Stimulated activated CD8-positive, alpha-beta memory T cell treated with anti-CD3 and anti-CD28 coated beads, Interleukin-7, amount 100 ng/mL, for 48 hours (primary cell): Measurements from ENCODE around the gene SLC6A4.
"Not testable (repeated sequence)": the region's sequence is repeated elsewhere in the genome, so short reads cannot be mapped to it uniquely, and the experiment has no call there.

ENCODE experiments used
- DNase-seq, 2 donors: peaks; one replicate each; pipeline ENCODE4 v3.0.0-alpha.2; 2020; ENCODE audit warnings: low read depth in 1 of 2; ENCODE audit errors: extremely low read depth in 1 of 2

Gene SLC6A4

GRCh38 chr17:30220414-30220813, 15.1 kb downstream of the SLC6A4 start:
- no peak for DNase-seq

GRCh38 chr17:30219833-30220232, 15.7 kb downstream of the SLC6A4 start:
- DNase-seq = no peak

DNA sequence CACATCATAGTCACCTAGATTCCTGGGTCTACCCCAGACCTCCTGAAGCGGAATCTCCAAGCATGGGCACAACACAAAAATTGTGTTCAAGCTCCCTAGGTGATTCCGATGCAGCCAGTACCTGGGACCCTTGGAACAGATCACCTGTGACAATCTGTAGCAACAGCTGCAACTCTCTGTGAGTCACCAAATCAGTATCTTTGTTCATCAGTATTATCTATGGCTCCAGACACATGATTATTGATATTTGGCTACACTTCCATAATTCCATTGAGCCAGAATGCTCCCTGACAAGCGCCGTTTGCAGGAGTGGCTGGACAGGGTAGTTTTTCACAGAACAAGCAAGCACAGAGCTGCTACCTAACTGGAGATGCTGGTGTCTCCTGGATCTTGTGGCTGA, 16.2 kb downstream of the SLC6A4 start:
- DNase-seq = no peak

- DNase-seq = no peak
Observed at GRCh38 chr17:30218799-30219198, 16.7 kb downstream of the SLC6A4 start.

- DNase-seq = no peak
Observed at GRCh38 chr17:30217746-30218245, 17.7 kb downstream of the SLC6A4 start.

DNA sequence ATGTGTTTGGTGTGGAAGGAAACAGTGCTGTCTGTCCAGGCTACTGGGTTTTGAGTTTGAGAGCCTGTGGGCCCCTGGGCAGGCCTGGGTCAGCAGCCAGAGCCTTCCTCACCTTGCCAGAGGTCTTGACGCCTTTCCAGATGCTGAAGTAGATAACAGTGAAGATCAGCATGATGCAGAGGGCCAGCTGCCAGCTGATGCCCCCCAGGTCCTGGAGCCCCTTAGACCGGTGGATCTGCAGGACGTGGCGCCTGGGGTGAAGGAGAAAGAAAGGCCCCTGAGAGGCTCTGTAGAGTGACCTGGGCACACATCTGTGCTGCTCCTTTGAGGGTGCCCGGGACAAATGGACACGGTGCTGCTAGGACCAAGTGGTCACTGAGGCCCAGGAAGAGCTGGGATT, 18.4 kb downstream of the SLC6A4 start:
- no peak for DNase-seq

DNA sequence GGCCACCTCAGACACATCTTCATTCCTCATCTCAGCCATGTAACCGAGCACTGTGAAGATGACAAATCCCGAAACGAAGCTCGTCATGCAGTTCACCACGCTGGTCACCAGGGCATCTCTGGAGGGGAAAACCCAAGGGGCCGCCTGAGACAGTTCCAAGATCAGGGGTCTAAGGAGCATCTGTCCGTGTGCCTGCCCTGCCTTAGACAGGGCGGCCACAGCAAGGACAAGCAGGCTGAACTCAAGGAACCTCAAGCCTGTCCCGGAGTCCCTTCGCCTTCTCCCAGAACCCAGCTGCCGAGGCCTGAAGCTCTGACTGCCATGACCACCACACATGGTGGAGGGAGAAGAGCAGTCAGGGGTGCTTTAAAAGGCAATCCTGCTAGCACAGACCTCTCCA, 22.7 kb downstream of the SLC6A4 start:
- no peak for DNase-seq

- no peak for DNase-seq
Observed at GRCh38 chr17:30211371-30211770, 24.1 kb downstream of the SLC6A4 start.

- no peak for DNase-seq
Observed at GRCh38 chr17:30210901-30211300, 24.6 kb downstream of the SLC6A4 start.

- DNase-seq = no peak
Observed at GRCh38 chr17:30210366-30210765, 25.1 kb downstream of the SLC6A4 start.

DNA sequence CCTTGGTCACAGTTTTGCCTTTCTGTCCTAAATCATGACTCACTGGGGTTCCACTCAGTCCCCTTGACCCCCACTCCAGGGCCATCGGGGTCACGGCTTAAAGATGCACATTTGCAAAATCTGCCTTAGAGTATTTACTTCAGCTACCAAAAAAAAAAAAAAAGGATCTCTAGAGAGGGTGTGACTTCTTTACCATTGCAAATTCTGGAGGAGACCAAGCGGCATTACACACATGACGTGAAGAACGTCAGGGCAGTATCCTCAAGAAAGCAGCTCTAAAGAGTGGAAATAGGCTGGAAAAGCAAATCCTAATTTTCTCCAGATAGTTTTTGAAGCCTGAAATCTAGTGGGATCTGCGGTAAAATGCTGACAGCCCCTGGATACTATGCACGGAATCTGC, 25.6 kb downstream of the SLC6A4 start:
- no peak for DNase-seq

DNA sequence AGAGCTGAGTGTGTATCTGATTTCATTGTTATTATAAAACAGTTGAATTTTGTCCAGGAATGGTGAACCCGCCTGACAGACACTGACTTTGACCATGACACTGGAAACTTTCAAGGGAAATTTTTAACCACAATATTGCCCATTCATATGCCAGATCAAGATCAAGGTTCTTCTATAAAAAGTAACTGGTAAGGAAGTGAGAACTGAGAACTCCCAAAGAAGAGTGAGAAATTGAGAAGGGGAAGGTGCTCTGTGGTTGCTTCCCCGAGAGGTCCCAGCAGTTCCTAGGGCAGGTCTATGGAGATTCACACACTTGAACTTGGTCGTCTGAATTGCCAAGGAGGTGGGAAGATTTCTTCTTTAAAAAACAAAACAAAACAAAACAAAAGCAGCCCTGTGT, 27.3 kb downstream of the SLC6A4 start:
- DNase-seq = no peak

- DNase-seq = no peak
Observed at GRCh38 chr17:30207655-30208054, 27.8 kb downstream of the SLC6A4 start.

- DNase-seq = no peak
Observed at GRCh38 chr17:30203471-30203981, 32.0 kb downstream of the SLC6A4 start.

DNA sequence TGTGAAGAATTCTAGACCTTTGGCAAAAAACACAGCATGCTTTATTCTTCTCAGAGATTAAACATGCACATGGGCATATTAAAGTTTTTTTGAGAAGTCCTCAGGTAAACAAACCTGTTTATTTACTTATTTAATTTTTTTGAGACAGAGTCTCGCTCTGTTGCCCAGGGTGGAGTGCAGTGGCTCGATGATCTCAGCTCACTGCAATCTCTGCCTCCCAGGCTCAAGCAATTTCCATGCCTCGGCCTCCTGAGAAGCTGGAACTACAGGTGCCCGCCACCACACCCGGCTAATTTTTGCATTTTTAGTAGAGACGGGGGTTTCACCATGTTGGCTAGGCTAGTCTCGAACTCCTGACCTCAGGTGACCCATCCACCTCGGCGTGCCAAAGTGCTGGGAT, 34.8 kb downstream of the SLC6A4 start:
- not testable (repeated sequence) for DNase-seq

DNA sequence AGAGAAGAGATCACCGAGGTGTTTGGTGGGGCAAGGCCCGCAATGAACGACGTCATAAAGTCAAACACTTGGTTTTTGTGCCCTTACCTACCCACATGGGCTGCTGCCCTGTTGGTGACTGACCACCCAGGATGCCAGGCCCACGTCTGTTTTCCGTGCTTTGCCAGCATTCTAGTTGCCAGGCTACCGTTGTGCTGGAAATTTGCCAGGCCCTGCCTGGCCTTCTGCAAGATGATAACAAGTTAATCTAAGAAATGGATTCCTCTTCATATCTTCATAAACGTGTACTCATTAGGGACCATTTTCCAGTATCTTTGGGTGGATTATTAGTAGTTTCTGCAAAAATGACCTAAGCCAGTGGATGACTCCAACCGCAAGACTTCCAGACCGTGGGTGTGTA, 35.4 kb downstream of the SLC6A4 start:
- DNase-seq = no peak

GRCh38 chr17:30199600-30199999, 35.9 kb downstream of the SLC6A4 start:
- DNase-seq = no peak

DNA sequence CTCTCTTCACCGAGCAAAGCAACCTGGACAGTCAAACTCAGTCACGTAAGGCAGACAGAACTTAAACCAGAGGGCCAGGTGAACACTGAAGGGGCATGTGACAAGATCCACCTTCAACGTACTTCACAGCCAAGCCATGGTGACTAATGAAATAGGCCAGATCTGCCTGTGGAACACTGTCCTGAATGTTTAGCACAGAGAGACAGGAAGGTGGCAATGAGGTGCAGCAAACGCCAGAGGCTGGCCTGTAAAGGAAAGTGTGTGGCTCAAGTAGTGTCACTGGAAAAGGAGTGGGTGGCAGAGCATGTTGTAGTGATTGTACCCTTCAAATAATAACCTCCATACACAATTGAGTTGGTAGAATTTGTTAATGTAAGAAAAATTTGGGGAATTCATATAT, 38.1 kb downstream of the SLC6A4 start:
- no peak for DNase-seq

DNA sequence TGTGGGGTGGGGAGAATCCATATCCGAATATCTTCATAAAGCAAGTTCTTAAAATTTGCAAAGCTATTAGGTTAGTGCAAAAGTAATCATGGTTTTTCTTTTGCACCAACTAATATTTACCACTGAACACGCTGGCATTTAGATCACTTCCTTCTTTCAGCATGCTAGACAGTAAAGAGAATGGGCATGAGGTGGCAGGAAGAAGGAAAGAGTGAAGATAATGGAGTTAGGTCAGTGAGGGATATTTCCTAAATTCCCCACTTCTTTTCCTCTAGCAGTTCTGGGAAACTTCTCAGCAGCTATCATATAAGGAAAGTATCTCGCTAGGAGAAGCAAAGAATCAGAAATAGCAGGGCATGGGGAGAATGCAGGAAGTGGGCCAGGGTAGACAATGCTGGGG, 39.0 kb downstream of the SLC6A4 start:
- DNase-seq = no peak

GRCh38 chr17:30191072-30191471, 44.4 kb downstream of the SLC6A4 start:
- no peak for DNase-seq

DNA sequence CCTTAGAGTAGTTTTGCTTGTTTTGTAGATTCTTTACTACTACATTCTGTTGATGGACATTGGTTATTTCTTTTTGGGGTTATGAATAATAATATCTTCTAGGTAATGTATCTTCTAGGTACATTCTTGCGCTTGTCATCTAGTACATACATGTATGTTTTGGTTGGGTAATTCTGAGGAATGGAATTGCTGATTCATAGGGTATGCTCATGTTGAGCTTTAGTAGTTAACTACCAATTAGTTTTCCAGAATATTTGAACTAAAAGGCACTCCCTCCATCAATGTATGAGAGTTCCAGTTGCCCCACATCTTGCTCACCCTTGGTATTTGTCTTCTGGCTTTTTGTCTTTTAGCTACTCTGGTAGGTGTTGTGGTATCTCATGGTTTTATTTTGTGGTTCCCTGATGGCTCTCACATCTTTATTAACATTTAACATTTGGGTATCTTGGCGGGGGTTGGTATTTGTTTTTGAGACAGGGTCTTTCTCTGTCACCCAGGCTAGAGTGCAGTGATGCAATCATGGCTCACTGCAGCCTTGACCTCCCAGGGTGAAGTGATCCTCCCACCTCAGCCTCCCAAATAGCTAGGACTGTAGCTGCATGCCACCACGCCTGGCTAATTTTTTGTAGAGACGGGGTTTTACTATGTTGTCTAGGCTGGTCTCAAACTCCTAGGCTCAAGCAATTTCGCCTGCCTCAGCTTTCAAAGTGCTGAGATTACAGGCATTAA, 47.1 kb downstream of the SLC6A4 start:
- DNase-seq = no peak

DNA sequence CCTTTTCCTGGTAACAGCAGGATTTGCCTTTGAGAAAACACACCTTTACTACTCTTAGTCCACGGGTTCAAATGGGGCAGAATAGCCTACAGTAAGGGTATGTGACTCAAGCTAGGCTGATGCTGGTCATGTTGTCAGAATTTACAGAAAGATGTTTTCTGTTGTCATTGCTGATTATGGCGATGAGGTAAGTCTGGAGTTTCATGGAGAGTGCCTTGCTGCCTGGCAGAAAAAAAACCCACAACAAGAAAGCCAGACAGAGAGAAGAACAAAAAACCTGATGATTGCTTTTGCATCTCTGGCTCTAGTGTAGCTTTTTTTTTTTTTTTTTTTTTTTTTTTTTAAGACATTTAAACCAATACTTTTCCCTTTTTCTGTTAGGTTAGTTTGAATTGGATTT, 47.9 kb downstream of the SLC6A4 start:
- no peak for DNase-seq

GRCh38 chr17:30186761-30187160, 48.7 kb downstream of the SLC6A4 start:
- DNase-seq = no peak
